HCT116 (cell line): ENCODE results near the gene RNF212. TPM values are rescaled to one million over a fixed set of nuclear protein-coding genes. Genes with fewer than 3 reads are reported as not detected.
"Not testable (repeated sequence)": the region's sequence is repeated elsewhere in the genome, so short reads cannot be mapped to it uniquely, and the experiment has no call there.

Experiments used
- ATAC-seq: fragments of 200-7000 bp; cut with Tn5 transposase; 2 replicates; pipeline ENCODE4 v1.9.1; 2020; ENCODE audit warnings: mild to moderate bottlenecking, moderate library complexity
- BruUV-seq: library from RNA; stranded (reverse); fragments of 400-500 nt; replicated peaks from 2 replicates; lab custom pipeline; 2021; lab: Mats Ljungman, UMichigan
- CTCF ChIA-PET: fragments of 300-600 bp; sonication (Branson Sonifier 250); formaldehyde crosslinking; loops from one replicate; lab custom pipeline; 2021; ENCODE audit warnings: antibody characterized with exemption; lab: Charles Lee
- POLR2A ChIA-PET: fragments of 300-600, 350-600 bp; sonication (Branson Sonifier 250); formaldehyde crosslinking; loops from one replicate; lab custom pipeline; 2021; ENCODE audit warnings: antibody characterized with exemption; lab: Charles Lee
- RAD21 ChIA-PET, 2 experiments: fragments of 300-600 bp; sonication (Branson Sonifier 250); formaldehyde crosslinking; loops; one replicate each; lab custom pipeline; 2023; ENCODE audit warnings: low total read pairs in 2 of 2; ENCODE audit not compliant: uncharacterized antibody in 2 of 2, unreplicated experiment in 2 of 2, low non-redundant PET in 1 of 2; lab: Charles Lee
- DNase-seq: peaks from one replicate; pipeline ENCODE4 v3.0.0-alpha.2; 2010; ENCODE audit warnings: low read depth, low spot score
- H2AFZ ChIP-seq: fragments of 200-600 bp; shearing (Covaris generic), sonication (generic); 2 replicates; pipeline ENCODE4 v1.6.1; 2017; ENCODE audit warnings: low read depth, mixed run types, mixed read lengths, antibody characterized with exemption, low read length; ENCODE audit not compliant: poor library complexity, severe bottlenecking
- H3K27ac ChIP-seq: 2 replicates; pipeline ENCODE4 v1.5.1; 2012; ENCODE audit warnings: low read depth, low read length
- H3K27me3 ChIP-seq: fragments of 200-600 bp; sonication (generic); 2 replicates; pipeline ENCODE4 v1.6.1; 2016; ENCODE audit warnings: mixed run types, low read length, mixed read lengths; ENCODE audit not compliant: insufficient read depth
- H3K36me3 ChIP-seq, 2 experiments: fragments of 200-500 bp in 1 of 2; fragments of 200-600 bp in 1 of 2; sonication (Bioruptor generic) in 1 of 2; sonication (generic) in 1 of 2; 2 replicates each; pipeline versions ENCODE4 v1.5.1 to v1.6.1; 2014 to 2016; ENCODE audit warnings: low read length in 2 of 2, inconsistent platforms in 1 of 2, mixed read lengths in 1 of 2, mixed run types in 1 of 2; ENCODE audit not compliant: insufficient read depth in 2 of 2, control insufficient read depth in 1 of 2
- H3K4me1 ChIP-seq, 2 experiments: fragments of 200-600 bp in 1 of 2; sonication (generic) in 1 of 2; 2 replicates each; pipeline versions ENCODE4 v1.5.1 to v1.6.1; 2012 to 2017; ENCODE audit warnings: low read length in 2 of 2, inconsistent platforms in 1 of 2, mild to moderate bottlenecking in 1 of 2, mixed read lengths in 1 of 2, mixed run types in 1 of 2, moderate library complexity in 1 of 2; ENCODE audit not compliant: insufficient read depth in 2 of 2, control insufficient read depth in 1 of 2
- H3K4me2 ChIP-seq: fragments of 200-600 bp; sonication (generic); 2 replicates; pipeline ENCODE4 v1.6.1; 2017; ENCODE audit warnings: mixed run types, low read length, mixed read lengths
- H3K4me3 ChIP-seq, 2 experiments: fragments of 200-600 bp in 1 of 2; sonication (generic) in 1 of 2; replicated peaks in 1 of 2; 2 replicates each; pipeline ENCODE4 v1.5.1; 2011 to 2016; ENCODE audit warnings: low read length in 2 of 2, control low read depth in 1 of 2, low read depth in 1 of 2, mild to moderate bottlenecking in 1 of 2, mixed read lengths in 1 of 2, mixed run types in 1 of 2
- H3K79me2 ChIP-seq: fragments of 200-600 bp; sonication (generic); 2 replicates; pipeline ENCODE4 v1.6.1; 2017; ENCODE audit warnings: mild to moderate bottlenecking, mixed run types, low read length, moderate library complexity, mixed read lengths; ENCODE audit not compliant: insufficient read depth
- H3K9ac ChIP-seq: fragments of 200-600 bp; sonication (generic); 2 replicates; pipeline ENCODE4 v1.6.1; 2016; ENCODE audit warnings: low read length, mixed read lengths
- H3K9me2 ChIP-seq: fragments of 200-600 bp; sonication (generic), shearing (Covaris generic); 2 replicates; pipeline ENCODE4 v1.6.1; 2017; ENCODE audit warnings: mixed run types, mild to moderate bottlenecking, moderate library complexity; ENCODE audit not compliant: insufficient read depth
- H3K9me3 ChIP-seq, 2 experiments: fragments of 200-500 bp in 1 of 2; fragments of 200-600 bp in 1 of 2; sonication (Bioruptor generic) in 1 of 2; sonication (generic) in 1 of 2; 2 replicates each; pipeline ENCODE4 v1.6.1; 2014 to 2017; ENCODE audit warnings: low read length in 2 of 2, mixed read lengths in 2 of 2, inconsistent platforms in 1 of 2, low read depth in 1 of 2, mild to moderate bottlenecking in 1 of 2, mixed run types in 1 of 2, moderate library complexity in 1 of 2; ENCODE audit not compliant: control insufficient read depth in 1 of 2, insufficient read depth in 1 of 2
- H4K20me1 ChIP-seq: fragments of 200-600 bp; sonication (generic), shearing (Covaris generic); 2 replicates; pipeline ENCODE4 v1.6.1; 2017; ENCODE audit warnings: mixed run types, mild to moderate bottlenecking, moderate library complexity; ENCODE audit not compliant: insufficient read depth
- ATF3 ChIP-seq: IDR thresholded peaks from 2 replicates; pipeline ENCODE4 v1.6.1; 2012
- CEBPB ChIP-seq: IDR thresholded peaks from 2 replicates; pipeline ENCODE4 v1.6.1; 2012; ENCODE audit warnings: low read depth
- ELF1 ChIP-seq: IDR thresholded peaks from 2 replicates; pipeline ENCODE4 v1.6.1; 2012; ENCODE audit warnings: low read depth, borderline replicate concordance
- EZH2 ChIP-seq: fragments of 200-600 bp; sonication (generic); IDR thresholded peaks from 2 replicates; pipeline ENCODE4 v1.6.1; 2017; ENCODE audit warnings: antibody characterized with exemption, mixed run types
- EZH2phosphoT487 ChIP-seq: fragments of 200-600 bp; IDR thresholded peaks from 2 replicates; pipeline ENCODE4 v1.6.1; 2018; ENCODE audit warnings: antibody characterized with exemption, borderline replicate concordance
- FOSL1 ChIP-seq: IDR thresholded peaks from 2 replicates; pipeline ENCODE4 v1.6.1; 2012; ENCODE audit warnings: low read depth
- JUND ChIP-seq: IDR thresholded peaks from 2 replicates; pipeline ENCODE4 v1.6.1; 2012
- POLR2A ChIP-seq: IDR thresholded peaks from 2 replicates; pipeline ENCODE4 v1.7.0; 2011; ENCODE audit warnings: borderline replicate concordance; ENCODE audit not compliant: insufficient read depth, insufficient read length; ENCODE audit errors: extremely low read depth
- POLR2AphosphoS5 ChIP-seq: IDR thresholded peaks from 2 replicates; pipeline ENCODE4 v1.6.1; 2011; ENCODE audit warnings: mild to moderate bottlenecking, low read depth, low read length, moderate library complexity
- RAD21 ChIP-seq: IDR thresholded peaks from 2 replicates; pipeline ENCODE4 v1.6.1; 2012; ENCODE audit warnings: low read depth, mild to moderate bottlenecking
- SIN3A ChIP-seq: IDR thresholded peaks from 2 replicates; pipeline ENCODE4 v1.6.1; 2012; ENCODE audit warnings: low read depth
- TCF7L2 ChIP-seq: IDR thresholded peaks from 2 replicates; pipeline ENCODE4 v1.7.0; 2011; ENCODE audit warnings: borderline replicate concordance, inconsistent platforms; ENCODE audit not compliant: insufficient read depth, insufficient read length; ENCODE audit errors: extremely low read depth
- ZNF274 ChIP-seq: fragments of 200-500 bp; sonication (Bioruptor generic); IDR thresholded peaks from 2 replicates; pipeline ENCODE4 v1.6.1; 2014; ENCODE audit warnings: mild to moderate bottlenecking, low read depth, low read length, inconsistent platforms
- intact Hi-C: fragments of 100-400 bp; cut with micrococcal nuclease; formaldehyde crosslinking; loops from 2 replicates; pipeline ENCODE4 v1.10.0; 2022
- total RNA-seq: library from RNA; stranded (reverse); gene quantifications from one replicate; pipeline ENCODE4 v1.2.1, GENCODE V29; 2021; ENCODE audit not compliant: unreplicated experiment
- TF ChIP-seq, protein P1 (sequence below): IDR thresholded peaks from 2 replicates; pipeline ENCODE4 v1.6.1; 2011; ENCODE audit warnings: mild to moderate bottlenecking, low read length, moderate library complexity; ENCODE audit not compliant: insufficient replicate concordance; ENCODE audit errors: extremely low read depth

The RNF212 gene
- total RNA-seq, 1 experiment from 2014 or later: not detected

- intact Hi-C loops: no loop called here
- TF ChIP-seq POLR2AphosphoS5: no peak
- Histone ChIP-seq H3K9ac (no peak overlapping the region), H4K20me1 (no peaks in the 10 kb centered on the region), H3K9me3 (no peaks in the 10 kb centered on the region), H3K9me2 (no peaks in the 10 kb centered on the region), H3K27ac (no peak overlapping the region), H3K4me2 (no peak overlapping the region), H3K36me3 (no peaks in the 10 kb centered on the region), H3K79me2 (no peaks in the 10 kb centered on the region), H3K4me1 (peaks cover 0 to 6% of the 10 kb centered on the region in 2 experiments; a peak in 2 of 4 replicates), H3K4me3 (no peak overlapping the region), H3K27me3 (no peaks in the 10 kb centered on the region; the same call in 1 of the 2 replicates), H2AFZ (no peak overlapping the region)
- RAD21 ChIA-PET: interaction anchor here in 1 of 2 experiments (1.0 kb wide), 1 partner anchor 141 kb away, joined by 3 read pairs; no protein-coding TSS in a partner anchor
- DNase-seq: no peak
- no peak for ATAC-seq
- POLR2A ChIA-PET: no interaction called here
- CTCF ChIA-PET: no interaction called here
- no TSS peak for BruUV-seq
Observed at GRCh38 chr4:1126506-1126905, 13.1 kb upstream of the RNF212 start.

GRCh38 chr4:1125466-1125865 is 12.1 kb upstream of the RNF212 start:
- H3K4me3 ChIP-seq, H3K79me2 ChIP-seq, CTCF ChIA-PET, intact Hi-C loops, DNase-seq, POLR2A ChIA-PET, BruUV-seq, H3K9me2 ChIP-seq, RAD21 ChIA-PET, H3K27ac ChIP-seq, H4K20me1 ChIP-seq, H3K4me2 ChIP-seq, H3K9me3 ChIP-seq, H3K36me3 ChIP-seq, H3K27me3 ChIP-seq, H3K9ac ChIP-seq, ATAC-seq, H3K4me1 ChIP-seq, H2AFZ ChIP-seq: not testable (repeated sequence)

DNA sequence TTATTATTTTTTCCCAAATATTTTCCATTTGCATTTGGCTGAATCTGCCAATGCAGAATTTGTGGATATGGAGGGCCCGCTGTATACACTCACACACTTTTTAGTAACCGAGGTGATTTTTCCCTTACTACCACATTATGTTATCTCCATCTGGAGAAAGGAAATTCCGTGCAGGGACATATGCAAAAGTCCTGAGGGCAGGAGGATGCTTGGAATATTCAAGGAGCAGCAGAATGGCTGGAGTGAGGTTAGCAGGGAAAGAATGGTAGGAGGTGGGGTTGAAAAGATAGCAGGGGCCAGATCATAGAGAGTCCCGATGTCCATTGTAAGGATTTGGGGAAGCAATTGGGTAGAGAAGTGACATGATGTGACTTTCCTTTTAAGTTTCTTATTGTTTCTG is 11.5 kb upstream of the RNF212 start:
- no peak overlapping the region for H2AFZ ChIP-seq
- no peaks in the 10 kb centered on the region for H3K4me1 ChIP-seq
- no peak overlapping the region for H3K9ac ChIP-seq
- no peak for ATAC-seq
- H3K4me2 ChIP-seq: no peak overlapping the region
- no peaks in the 10 kb centered on the region for H3K36me3 ChIP-seq
- no TSS peak for BruUV-seq
- CTCF ChIA-PET: no interaction called here
- no peaks in the 10 kb centered on the region; the same call in 1 of the 2 replicates for H3K27me3 ChIP-seq
- RAD21 ChIA-PET: no interaction called here
- H3K9me3 ChIP-seq: no peaks in the 10 kb centered on the region
- DNase-seq: no peak
- intact Hi-C loops: no loop called here
- no peaks in the 10 kb centered on the region for H3K79me2 ChIP-seq
- POLR2A ChIA-PET: no interaction called here
- no peaks in the 10 kb centered on the region for H3K9me2 ChIP-seq
- H3K4me3 ChIP-seq: no peak overlapping the region
- no peak overlapping the region for H3K27ac ChIP-seq
- no peaks in the 10 kb centered on the region for H4K20me1 ChIP-seq
- TF ChIP-seq EZH2phosphoT487 (no peak), TCF7L2 (no peak), FOSL1 (no peak), RAD21 (no peak), SIN3A (no peak), ATF3 (no peak), JUND (no peak), ZNF274 (no peak), POLR2A (no peak), ELF1 (no peak), CEBPB (no peak), EZH2 (no peak)
- TF ChIP-seq, protein P1, sequence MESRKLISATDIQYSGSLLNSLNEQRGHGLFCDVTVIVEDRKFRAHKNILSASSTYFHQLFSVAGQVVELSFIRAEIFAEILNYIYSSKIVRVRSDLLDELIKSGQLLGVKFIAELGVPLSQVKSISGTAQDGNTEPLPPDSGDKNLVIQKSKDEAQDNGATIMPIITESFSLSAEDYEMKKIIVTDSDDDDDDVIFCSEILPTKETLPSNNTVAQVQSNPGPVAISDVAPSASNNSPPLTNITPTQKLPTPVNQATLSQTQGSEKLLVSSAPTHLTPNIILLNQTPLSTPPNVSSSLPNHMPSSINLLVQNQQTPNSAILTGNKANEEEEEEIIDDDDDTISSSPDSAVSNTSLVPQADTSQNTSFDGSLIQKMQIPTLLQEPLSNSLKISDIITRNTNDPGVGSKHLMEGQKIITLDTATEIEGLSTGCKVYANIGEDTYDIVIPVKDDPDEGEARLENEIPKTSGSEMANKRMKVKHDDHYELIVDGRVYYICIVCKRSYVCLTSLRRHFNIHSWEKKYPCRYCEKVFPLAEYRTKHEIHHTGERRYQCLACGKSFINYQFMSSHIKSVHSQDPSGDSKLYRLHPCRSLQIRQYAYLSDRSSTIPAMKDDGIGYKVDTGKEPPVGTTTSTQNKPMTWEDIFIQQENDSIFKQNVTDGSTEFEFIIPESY: no peak
